HUDEP-2 (cell line): ENCODE results near the gene C16orf92.
"Not testable (repeated sequence)": the region's sequence is repeated elsewhere in the genome, so short reads cannot be mapped to it uniquely, and the experiment has no call there.

Experiments used
- DNase-seq, 76 experiments: peaks; one replicate each; lab custom pipeline; 2025; ENCODE audit not compliant: unreplicated experiment in 76 of 76; lab: John Stamatoyannopoulos, UW

C16orf92 gene

DNA sequence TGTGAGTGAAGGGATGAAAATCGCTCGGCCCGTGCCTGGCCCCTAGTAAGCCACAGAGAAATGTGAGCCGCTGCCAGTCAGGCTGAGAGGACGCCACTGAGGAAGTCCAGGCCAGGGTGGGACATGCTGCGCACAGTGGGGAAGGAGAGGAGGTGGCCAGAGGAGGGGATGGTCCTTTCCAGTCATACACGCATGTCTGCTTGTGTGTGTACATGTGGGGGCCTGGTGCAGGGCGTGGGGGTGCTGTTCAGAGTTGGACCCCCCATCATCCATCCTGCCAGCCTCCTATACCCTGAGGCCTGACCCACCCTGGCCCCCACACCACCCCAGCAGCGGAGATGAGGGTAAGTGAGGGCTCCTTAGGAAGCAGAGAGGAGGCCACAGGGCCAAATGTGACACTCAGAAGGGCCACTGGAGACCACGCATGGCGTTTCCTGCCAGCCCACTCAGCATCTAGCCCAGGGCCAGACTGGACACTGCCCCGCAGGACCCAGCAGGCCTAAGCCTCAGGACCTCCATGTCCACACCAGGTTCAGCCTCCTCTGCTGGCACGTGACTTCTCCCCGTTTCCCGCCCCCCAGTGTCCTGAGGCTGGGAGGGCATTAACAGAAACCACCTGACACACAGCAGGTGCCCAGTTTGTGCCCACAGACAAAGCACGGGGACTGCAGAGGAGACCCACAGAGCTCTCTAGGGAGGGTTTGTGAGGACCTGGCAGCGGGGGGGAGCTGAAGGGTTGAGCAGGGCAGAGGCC lies 19.2 kb upstream of the C16orf92 start:
- no peak for DNase-seq

DNA sequence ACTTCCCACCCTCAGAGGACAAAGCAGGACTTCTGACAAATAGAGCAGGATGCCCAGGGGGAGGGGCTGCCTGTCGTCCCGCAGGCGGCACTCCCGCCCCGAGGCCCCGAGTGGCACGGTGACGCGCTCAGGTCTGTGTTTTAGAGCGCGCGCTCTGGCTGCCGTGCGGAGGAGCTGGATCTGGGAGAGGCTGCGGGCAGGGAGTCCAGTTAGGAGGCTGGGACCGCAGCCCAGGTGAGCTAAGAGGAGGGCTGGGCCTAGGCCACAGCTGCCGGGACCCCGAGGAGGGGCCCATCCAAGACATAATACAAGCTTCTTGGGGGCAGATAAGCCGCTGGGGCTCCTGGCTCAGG lies 18.6 kb upstream of the C16orf92 start:
- DNase-seq, result peak in 1 of 76 experiments; percentile 6

DNA sequence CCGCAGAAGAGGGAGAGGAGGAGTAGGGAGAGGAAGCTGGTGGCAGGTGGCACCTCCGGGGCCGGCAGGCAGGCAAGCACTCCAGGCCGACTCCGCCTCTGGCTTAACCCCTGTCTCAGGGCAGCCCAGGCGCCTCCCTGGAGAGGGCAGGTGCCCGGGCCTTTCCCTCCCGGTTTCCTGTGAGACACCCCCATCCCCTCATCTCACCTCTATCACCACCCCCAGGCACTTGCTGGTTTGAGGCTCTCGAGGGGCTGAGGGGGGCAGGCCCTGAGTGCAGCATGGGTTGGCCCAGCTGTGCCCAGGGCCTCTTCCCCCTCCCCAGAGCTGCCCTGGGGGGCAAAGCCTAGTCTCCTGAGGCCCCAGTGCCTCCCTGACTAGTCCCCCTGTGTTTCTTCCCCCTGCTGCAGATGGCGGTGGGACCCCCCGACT lies 18.2 kb upstream of the C16orf92 start:
- DNase-seq, result no peak

- peak in 31 of 76 experiments; percentile 7 to 39 (median 24) for DNase-seq
Measured at GRCh38 chr16:30005341-30006094, 17.5 kb upstream of the C16orf92 start.

GRCh38 chr16:30006095-30006473 lies 16.9 kb upstream of the C16orf92 start:
- DNase-seq, result no peak

- no peak for DNase-seq
Measured at GRCh38 chr16:30006659-30007377, 16.2 kb upstream of the C16orf92 start.

- no peak for DNase-seq
Measured at GRCh38 chr16:30007378-30007895, 15.6 kb upstream of the C16orf92 start.

GRCh38 chr16:30009085-30009862 lies 13.7 kb upstream of the C16orf92 start:
- no peak for DNase-seq

- no peak for DNase-seq
Measured at GRCh38 chr16:30009990-30010843, 12.8 kb upstream of the C16orf92 start.

DNA sequence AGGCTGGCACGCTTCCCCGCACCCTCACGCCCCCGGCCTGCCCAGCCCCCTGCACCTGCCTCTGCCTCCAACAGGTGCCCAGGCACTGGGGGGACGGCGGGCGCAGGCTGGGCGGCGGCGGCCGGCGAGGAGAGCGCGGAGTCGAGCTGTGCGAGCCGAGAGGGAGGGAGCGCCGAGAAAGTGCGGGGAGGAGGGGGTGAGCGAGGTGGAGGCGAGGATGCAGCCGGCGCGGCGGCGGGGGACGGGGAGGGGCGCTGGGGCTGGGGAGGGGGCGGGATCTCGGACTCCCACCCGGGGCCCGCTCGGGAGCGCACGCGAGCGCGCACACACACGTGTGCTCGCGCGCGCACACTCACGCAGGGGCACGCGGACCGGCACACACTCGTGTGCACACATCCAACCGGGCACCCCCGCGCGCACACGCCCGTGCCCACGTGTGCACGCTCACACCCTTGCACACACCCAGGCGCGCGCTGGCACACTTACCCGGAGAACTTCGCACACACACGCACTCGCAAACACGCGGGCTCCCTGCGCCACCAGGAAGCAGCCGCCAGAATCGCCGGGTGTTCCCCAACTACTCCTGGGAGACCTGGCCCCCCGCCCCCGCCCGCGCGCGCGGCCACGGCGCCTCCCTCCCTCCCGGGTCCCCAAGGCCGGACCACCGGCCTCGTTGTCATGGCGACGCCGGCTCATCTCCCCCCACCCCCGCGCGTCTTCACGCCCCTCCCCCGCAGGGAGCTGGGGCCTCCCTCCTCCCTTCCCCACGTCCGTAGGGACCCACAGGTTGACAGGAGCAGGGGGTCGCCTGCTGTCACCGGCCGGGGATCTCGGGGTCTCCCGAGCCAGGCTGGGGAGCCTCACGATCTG lies 11.9 kb upstream of the C16orf92 start, which contains the start of gene DOC2A:
Gene DOC2A (minus strand): TSS at position 184 of the 870 bp plus-strand sequence. CDS start 805 bp downstream, outside the sequence.
- DNase-seq, result no peak

DNA sequence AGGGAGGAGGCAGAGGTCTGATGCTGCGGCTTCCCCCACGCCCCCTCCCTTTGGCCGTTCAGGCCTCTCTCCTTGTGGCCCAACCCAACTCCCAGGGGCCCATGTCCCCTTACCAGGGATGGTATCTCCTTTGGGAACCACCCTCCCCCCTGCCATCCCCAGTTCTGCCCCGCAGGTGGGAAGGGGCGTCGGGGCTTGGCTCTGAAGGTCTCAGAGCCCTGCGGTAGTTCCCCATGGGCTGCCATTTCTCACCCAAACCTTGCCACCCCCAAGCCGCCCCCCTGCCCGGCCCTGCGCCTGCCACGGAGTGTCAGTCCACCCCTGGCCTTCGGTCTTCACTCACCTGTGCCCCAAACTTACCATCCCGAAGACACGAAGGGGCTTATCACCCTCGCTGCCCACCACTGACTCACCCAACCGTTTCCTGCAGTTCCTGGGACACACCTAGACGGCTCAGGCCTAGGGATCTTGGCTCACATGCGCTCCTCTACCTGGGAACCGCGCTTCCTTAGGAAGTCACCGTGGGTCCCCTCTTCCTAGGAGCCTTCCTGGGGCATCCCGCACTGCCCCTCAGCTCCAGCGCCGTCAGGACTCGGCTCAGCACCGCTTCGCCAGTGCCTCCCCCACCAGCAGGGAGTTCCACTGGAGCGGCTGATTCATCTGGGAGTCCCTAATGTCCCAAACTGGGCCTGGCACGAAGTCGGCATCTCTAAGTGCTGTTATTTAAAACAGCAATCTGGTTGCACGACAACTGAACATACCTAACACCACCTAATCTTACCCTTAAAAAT lies 11.1 kb upstream of the C16orf92 start:
- DNase-seq, result no peak

GRCh38 chr16:30012598-30012997 lies 10.4 kb upstream of the C16orf92 start:
- DNase-seq, result not testable (repeated sequence)

GRCh38 chr16:30015450-30015849 lies 7.5 kb upstream of the C16orf92 start:
- DNase-seq, result not testable (repeated sequence)

- DNase-seq, result no peak
Measured at GRCh38 chr16:30016555-30017276, 6.3 kb upstream of the C16orf92 start.

DNA sequence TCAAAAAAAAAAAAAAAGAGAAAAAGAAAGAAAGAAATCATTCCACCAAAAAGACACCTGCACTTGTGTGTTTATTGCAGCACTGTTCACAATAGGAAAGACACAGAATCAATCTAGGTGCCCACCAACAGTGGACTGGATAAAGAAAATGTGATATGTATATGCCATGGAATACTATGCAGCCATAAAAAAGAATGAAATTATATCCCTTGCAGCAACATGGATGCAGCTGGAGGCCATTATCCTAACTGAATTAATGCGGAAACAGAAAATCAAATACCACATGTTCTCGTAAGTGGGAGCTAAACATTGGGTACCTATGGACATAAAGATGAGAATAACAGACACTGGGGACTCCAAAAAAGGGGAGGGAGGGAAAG lies 5.7 kb upstream of the C16orf92 start:
- no peak for DNase-seq

GRCh38 chr16:30017937-30018336 lies 5.1 kb upstream of the C16orf92 start:
- not testable (repeated sequence) for DNase-seq

DNA sequence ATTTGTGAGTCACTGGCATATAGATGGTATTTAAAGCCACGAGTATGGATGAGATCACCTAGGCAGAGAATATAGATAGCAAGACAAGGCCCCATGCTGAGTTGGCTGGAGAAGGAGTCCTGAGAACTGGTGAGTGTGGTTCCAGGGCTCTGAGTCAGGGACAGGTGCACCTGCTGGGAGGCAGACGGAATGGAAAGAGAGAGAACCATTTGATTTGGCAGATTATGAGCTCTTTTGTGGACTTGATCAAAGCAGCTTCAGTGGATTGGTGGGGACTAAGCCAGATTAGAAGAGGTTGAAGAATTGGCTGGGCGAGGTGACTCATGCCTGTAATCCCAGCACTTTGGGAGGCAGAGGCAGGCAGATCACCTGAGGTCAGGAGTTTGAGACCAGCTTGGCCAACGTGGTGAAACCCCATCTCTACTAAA lies 4.3 kb upstream of the C16orf92 start:
- DNase-seq, result no peak
